HG03095 (cell line): ENCODE results near the gene NACC2.
"Not testable (repeated sequence)": the region's sequence is repeated elsewhere in the genome, so short reads cannot be mapped to it uniquely, and the experiment has no call there.

Source experiments
- ATAC-seq: cut with Tn5 transposase; IDR thresholded peaks from one replicate; pipeline ENCODE4 v1.9.1; 2021; ENCODE audit warnings: moderate library complexity; ENCODE audit not compliant: unreplicated experiment

The NACC2 gene

GRCh38 chr9:136048560-136049411 lies 46.3 kb downstream of the NACC2 start:
- no peak for ATAC-seq

DNA sequence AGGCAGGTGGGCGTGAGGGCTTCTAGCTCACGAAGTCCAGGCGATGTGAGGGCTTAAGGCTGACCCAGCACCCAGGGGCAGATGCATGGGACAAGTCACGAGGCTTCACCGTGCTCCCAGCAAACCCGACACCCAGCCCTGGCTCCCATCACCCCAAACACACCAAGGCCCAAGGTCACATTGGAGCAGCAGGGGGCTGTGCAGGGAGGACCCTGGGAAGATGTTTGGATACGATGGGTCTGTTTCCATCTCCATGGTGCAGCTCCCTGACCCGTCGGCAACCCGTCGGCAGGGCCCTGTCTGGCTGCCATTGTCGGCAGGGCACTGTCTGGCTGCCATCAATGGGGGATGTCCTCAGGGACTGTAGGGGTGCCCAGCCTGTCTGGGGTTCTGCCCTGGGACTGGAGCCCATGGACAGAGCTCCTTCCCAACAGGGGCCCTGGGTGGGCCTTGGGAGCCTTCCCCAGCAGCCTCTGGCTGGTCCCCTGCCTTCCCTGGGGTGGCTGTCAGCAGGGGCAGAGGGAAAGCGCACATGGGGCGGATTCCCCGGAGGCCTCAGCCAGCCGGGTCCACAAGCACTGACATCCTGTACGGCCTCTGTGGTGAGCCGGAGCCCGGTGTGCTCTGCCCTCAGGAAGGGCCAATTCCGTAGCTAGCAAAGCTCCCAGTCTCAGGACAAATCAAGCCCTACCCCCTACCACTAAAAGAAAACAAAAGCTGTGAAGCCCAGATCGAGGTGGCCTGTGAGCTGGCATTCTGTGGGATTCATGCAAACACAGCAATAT lies 47.1 kb downstream of the NACC2 start:
- no peak for ATAC-seq

- ATAC-seq, result no peak
Observed at GRCh38 chr9:136047076-136047774, 47.9 kb downstream of the NACC2 start.

DNA sequence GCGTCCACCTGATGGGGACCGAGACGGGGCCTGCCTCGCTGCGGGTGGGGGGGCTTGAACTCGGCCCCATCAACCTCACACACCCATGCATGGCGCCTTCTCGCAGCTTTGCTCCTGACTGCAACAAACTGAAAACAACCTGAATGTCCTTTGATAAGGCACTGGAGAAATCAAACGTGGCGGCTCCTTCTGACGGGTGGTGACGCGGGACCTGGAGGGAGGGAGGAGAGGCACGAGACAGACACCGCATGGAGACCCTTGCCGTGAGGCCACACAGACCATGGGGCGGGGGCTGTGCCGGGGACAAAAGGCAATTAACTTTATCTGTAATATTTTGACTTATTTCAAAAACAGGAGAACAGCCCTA lies 48.6 kb downstream of the NACC2 start:
- ATAC-seq, result no peak

DNA sequence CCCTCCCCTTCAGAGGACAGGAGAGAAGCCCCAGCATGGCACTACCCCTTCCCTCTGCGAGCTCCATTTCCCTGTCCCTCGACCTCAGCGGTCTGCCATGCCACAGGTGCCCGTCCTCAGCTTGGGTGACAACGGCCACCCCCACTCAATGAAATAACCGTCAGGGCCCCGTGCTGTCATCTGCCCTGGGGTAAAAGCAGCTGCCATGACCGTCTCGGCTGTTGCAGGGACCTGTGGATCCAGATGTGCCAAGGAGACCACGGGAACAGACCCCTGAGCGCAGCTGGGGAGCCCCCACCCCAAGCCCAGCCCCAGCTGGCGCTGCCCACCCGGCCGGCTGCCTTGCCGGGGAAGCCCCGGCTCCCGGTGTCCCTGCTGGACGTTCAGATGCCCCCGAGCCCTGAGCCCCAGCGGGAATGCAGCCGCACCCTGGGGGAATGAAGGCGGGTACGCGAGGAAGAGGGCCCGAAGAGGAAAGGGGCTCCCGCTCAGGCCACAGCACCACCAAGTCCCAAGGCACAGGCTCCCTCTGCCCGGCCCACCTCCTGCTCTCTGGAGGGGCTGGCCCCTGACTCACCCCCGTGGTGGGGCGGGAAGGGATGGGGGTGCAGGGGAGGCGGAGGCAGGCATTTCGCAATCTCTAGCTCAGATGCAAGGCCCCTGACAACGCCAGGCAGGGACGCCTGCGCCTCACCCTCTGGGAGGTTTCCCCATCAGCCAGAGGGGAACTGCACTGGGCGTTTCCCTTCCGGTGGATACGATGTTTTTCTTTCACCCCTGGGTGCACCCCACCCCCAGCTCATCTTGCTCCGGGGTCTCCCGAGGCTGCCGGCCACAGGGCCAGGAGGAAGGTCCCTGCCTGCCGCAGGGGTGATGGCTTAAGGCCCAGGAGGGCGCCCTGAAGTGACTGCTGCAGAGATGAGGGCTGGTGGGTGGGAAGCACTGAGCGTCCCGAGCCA lies 49.2 kb downstream of the NACC2 start:
- no peak for ATAC-seq

- no peak for ATAC-seq
Observed at GRCh38 chr9:136044971-136045594, 50.0 kb downstream of the NACC2 start.

- ATAC-seq, result no peak
Observed at GRCh38 chr9:136044207-136044970, 50.7 kb downstream of the NACC2 start.

DNA sequence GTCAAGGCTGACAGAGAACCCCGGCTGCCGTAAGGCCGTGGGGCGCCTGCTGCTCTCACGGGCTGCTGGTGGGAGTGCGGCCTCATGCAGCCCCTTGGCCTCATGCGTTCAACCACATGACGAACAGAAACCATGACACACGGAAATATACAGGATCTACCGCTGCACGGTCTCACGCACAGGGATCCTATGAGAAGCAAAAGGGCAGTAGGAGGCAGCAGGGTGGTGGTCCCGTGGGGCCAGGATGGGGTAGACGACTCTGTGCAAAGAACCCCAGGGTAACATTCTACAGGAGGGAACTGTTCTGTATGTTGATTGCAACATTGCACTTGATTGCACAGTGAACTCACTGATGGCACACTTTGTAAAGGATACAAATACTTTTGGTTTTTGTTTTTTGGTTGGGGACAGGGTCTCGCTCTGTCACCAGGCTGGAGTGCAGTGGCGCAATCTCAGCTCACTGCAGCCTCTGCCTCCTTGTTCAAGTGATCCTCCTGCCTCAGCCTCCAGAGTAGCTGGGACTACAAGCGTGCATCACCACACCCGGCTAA lies 51.6 kb downstream of the NACC2 start:
- no peak for ATAC-seq

- ATAC-seq, result no peak
Observed at GRCh38 chr9:136042541-136042940, 52.5 kb downstream of the NACC2 start.

GRCh38 chr9:136040848-136041247 lies 54.2 kb downstream of the NACC2 start:
- not testable (repeated sequence) for ATAC-seq

DNA sequence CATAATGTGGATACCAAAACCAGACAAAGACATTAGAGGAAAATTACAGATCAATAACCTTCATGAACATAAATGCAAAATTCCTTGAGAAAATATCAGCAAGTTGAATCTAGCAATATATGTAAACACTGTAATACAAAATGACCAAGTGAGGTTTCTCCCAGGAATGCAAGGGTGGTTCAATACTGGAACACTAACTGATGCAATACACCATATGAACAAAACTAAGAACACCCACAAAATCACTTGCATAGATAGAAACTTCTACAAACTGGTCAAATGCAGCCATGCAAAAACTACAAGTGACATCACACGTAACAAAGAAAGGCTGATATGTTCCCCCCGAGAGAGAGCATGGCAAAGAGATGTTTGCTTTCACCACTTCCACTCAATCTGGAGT lies 55.6 kb downstream of the NACC2 start:
- no peak for ATAC-seq

GRCh38 chr9:136036848-136037247 lies 58.2 kb downstream of the NACC2 start:
- no peak for ATAC-seq

- ATAC-seq, result no peak
Observed at GRCh38 chr9:136036050-136036449, 59.0 kb downstream of the NACC2 start.

- no peak for ATAC-seq
Observed at GRCh38 chr9:136031741-136032730, 63.1 kb downstream of the NACC2 start.

GRCh38 chr9:136031094-136031493 lies 64.0 kb downstream of the NACC2 start:
- no peak for ATAC-seq

- no peak for ATAC-seq
Observed at GRCh38 chr9:136029556-136029955, 65.5 kb downstream of the NACC2 start.

DNA sequence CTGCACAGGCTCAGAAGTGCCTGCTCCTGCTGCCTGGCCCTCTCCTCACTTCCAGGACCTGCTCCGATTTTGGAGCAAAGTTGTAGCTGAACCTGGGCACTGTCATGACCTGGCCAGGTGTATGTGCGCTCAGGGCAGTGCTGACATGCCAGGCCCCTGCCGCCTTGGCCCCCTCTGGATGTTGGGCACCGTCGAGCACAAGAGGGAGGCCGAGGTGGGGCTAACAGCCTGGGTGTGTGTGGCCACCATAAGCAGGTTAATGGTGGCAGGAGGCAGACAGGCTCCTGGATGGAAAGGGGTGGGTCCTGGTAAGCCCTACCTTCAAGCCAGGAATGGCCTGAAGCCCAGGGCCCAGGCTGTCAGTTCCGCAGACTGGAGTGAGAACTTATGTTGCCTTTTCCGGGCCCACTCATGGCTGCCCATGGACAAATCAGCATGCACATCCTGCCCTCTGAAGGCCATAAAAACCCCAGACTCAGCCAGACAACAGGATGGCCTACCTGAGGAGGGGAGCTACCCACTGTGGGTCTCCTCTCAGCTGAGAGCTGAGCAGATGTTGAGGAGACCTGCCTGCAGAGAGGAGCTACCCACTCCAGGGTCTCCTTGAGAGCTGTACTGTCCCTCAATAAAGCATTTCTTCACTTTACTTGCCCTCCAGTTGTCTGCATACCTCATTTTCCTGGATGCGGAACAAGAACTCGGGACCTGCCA lies 66.2 kb downstream of the NACC2 start:
- no peak for ATAC-seq
